HepG2 (cell line): ENCODE measurements around the gene ITIH3. TPM values are rescaled to one million over a fixed set of nuclear protein-coding genes. Genes with fewer than 3 reads are reported as not detected.
A peak's percentile ranks its signal among the peaks of the same experiment; 100 is the strongest.

ENCODE experiments used
- HCFC1 ChIP-seq: fragments of 150-350 bp; IDR thresholded peaks from 2 replicates; pipeline ENCODE4 v1.6.1; 2014; ENCODE audit warnings: low read depth, low read length
- NR3C1 ChIP-seq: sonication (generic); formaldehyde crosslinking; IDR thresholded peaks from 2 replicates; pipeline ENCODE4 v1.4.0; 2020; ENCODE audit warnings: missing genetic modification reagents
- PRPF4 ChIP-seq: fragments of 200-400 bp; formaldehyde crosslinking; IDR thresholded peaks from 2 replicates; pipeline ENCODE4 v1.6.1; 2016; ENCODE audit warnings: low read length, low read depth; ENCODE audit not compliant: poor library complexity, severe bottlenecking
- SMC3 ChIP-seq: IDR thresholded peaks from 2 replicates; pipeline ENCODE4 v1.6.1; 2011; ENCODE audit warnings: low read length, improper control_type of control experiment
- TGIF2 ChIP-seq: IDR thresholded peaks from 2 replicates; pipeline ENCODE4 v1.6.1; 2016; ENCODE audit warnings: control low read depth, missing compliant biosample characterization
- ZBTB20 ChIP-seq: sonication (generic); formaldehyde crosslinking; IDR thresholded peaks from 2 replicates; pipeline ENCODE4 v1.8.1; 2023; ENCODE audit warnings: missing genetic modification reagents, low read depth, mild to moderate bottlenecking, borderline replicate concordance
- ZFP82 ChIP-seq: sonication (generic); formaldehyde crosslinking; IDR thresholded peaks from 2 replicates; pipeline ENCODE4 v1.5.1; 2020; ENCODE audit warnings: mild to moderate bottlenecking, missing genetic modification reagents, borderline replicate concordance
- ZMYM4 ChIP-seq: sonication (generic); formaldehyde crosslinking; IDR thresholded peaks from 2 replicates; pipeline ENCODE4 v1.8.1; 2023; ENCODE audit warnings: mild to moderate bottlenecking, missing genetic modification reagents
- ZNF230 ChIP-seq: sonication (generic); formaldehyde crosslinking; IDR thresholded peaks from 2 replicates; pipeline ENCODE4 v1.4.0; 2020; ENCODE audit warnings: mild to moderate bottlenecking, missing genetic modification reagents
- ZNF282 ChIP-seq: fragments of 450-650 bp; IDR thresholded peaks from 2 replicates; pipeline ENCODE4 v1.6.1; 2018; ENCODE audit not compliant: partially characterized antibody
- ZNF598 ChIP-seq: sonication (generic); formaldehyde crosslinking; IDR thresholded peaks from 2 replicates; pipeline ENCODE4 v1.5.1; 2020; ENCODE audit warnings: mild to moderate bottlenecking, missing genetic modification reagents, borderline replicate concordance
- polyA plus RNA-seq, 8 experiments: library from polyadenylated mRNA; depleted of rRNA in 3 of 8; stranded (reverse) in 7 of 8; unstranded in 1 of 8; fragments of >200 nt; fragmentation: Illumina TruSeq in 4 of 8; extraction: Trizol in 4 of 8; gene quantifications; 2 replicates each; pipeline versions ENCODE4 v1.2.1 to v1.2.3, GENCODE V29; 2011 to 2016; ENCODE audit warnings: low read depth in 4 of 8, missing spikeins in 1 of 8, mixed read lengths in 1 of 8; ENCODE audit not compliant: insufficient read depth in 1 of 8
- total RNA-seq, 5 experiments: library from RNA; depleted of rRNA; stranded (reverse); fragments of >200 nt; fragmentation: Illumina TruSeq; extraction: Trizol; gene quantifications; 2 replicates each; pipeline ENCODE4 v1.2.3, GENCODE V29; 2016; ENCODE audit warnings: low read depth in 1 of 5
- TF ChIP-seq, protein P1 (sequence below): sonication (generic); formaldehyde crosslinking; IDR thresholded peaks from 2 replicates; pipeline ENCODE4 v1.5.0; 2020; ENCODE audit warnings: missing genetic modification reagents, mild to moderate bottlenecking, borderline replicate concordance
- TF ChIP-seq, protein P2 (sequence below), 2 experiments: fragments of 450-650 bp in 1 of 2; sonication (generic) in 1 of 2; formaldehyde crosslinking in 1 of 2; IDR thresholded peaks; 2 replicates each; pipeline versions ENCODE4 v1.6.1 to v1.8.0; 2016 to 2022; ENCODE audit warnings: antibody characterized with exemption in 1 of 2, mild to moderate bottlenecking in 1 of 2, missing genetic modification reagents in 1 of 2
- TF ChIP-seq, protein P3 (sequence below): sonication (generic); formaldehyde crosslinking; IDR thresholded peaks from 2 replicates; pipeline ENCODE4 v1.5.0; 2020; ENCODE audit warnings: missing genetic modification reagents
- TF ChIP-seq, protein P4 (sequence below): IDR thresholded peaks from 2 replicates; pipeline ENCODE4 v1.6.1; 2016; ENCODE audit warnings: mild to moderate bottlenecking

ITIH3 gene
- total and polyA plus RNA-seq, 2 of the 13 experiments (the other 11 are each of a cell fraction or from before 2014, with no cell fraction given) = 105 to 632 TPM

DNA sequence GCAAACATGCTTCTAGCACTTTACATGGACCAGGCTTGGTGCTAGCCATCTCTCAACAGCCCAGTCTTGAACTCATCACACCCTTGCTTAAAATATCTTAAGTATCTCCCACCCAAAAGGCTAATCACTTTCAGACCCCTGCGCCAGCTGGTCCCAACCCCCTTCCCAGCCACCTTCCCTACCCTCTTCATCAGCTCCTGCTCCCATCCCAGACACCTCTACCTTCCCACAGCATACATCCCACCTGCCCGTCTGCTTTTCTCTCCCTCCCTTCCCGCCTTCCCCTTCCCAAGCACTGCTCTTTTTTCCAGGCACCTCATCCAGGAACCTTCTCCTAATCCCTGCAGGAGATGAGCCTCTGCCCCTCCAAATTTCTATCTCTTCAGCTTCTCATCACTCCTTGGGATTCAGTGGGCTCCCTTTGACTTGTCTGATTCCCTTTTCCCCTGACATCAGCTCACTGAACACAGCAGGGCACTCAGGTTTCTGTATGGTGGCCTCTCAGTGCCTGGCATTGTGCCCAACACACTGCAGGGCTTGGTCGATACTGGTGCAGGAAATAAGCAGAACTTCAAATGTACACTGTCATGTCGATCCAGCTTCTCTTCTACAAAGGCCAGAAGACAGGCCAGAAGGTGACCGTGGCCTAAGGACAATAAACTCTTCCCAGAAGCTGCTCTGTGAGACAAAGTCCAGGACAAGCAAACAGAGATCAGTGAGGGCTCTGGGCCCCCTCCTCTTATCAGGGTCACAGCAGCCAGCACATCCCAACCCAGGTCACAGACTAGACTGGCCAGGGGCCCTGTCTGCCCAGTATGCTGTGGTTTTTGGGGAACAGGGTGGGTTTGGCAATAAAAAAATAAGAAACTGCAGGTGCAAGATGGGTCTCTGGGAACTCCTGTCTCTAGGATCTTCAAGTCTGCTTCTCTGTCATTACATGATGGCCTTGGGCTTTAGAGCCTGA, 19.4 kb upstream of the ITIH3 start (continued):
- TF ChIP-seq ZFP82 (CRISPR knock-in tag) = no peak
- TF ChIP-seq ZMYM4 (CRISPR knock-in tag) = peak; percentile 79
- TF ChIP-seq, protein P1, sequence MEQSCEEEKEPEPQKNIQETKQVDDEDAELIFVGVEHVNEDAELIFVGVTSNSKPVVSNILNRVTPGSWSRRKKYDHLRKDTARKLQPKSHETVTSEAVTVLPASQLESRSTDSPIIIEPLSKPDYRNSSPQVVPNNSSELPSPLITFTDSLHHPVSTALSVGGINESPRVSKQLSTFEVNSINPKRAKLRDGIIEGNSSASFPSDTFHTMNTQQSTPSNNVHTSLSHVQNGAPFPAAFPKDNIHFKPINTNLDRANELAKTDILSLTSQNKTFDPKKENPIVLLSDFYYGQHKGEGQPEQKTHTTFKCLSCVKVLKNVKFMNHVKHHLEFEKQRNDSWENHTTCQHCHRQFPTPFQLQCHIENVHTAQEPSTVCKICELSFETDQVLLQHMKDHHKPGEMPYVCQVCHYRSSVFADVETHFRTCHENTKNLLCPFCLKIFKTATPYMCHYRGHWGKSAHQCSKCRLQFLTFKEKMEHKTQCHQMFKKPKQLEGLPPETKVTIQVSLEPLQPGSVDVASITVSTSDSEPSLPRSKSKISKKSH (CRISPR knock-in tag) = no peak
- no peak for TF ChIP-seq NR3C1 (CRISPR knock-in tag)
- TF ChIP-seq HCFC1 = no peak
- TF ChIP-seq SMC3 = no peak; the same call in 1 of the 2 replicates
- no peak; the same call in 1 of the 2 replicates for TF ChIP-seq ZNF230 (CRISPR knock-in tag)
- TF ChIP-seq, protein P2, sequence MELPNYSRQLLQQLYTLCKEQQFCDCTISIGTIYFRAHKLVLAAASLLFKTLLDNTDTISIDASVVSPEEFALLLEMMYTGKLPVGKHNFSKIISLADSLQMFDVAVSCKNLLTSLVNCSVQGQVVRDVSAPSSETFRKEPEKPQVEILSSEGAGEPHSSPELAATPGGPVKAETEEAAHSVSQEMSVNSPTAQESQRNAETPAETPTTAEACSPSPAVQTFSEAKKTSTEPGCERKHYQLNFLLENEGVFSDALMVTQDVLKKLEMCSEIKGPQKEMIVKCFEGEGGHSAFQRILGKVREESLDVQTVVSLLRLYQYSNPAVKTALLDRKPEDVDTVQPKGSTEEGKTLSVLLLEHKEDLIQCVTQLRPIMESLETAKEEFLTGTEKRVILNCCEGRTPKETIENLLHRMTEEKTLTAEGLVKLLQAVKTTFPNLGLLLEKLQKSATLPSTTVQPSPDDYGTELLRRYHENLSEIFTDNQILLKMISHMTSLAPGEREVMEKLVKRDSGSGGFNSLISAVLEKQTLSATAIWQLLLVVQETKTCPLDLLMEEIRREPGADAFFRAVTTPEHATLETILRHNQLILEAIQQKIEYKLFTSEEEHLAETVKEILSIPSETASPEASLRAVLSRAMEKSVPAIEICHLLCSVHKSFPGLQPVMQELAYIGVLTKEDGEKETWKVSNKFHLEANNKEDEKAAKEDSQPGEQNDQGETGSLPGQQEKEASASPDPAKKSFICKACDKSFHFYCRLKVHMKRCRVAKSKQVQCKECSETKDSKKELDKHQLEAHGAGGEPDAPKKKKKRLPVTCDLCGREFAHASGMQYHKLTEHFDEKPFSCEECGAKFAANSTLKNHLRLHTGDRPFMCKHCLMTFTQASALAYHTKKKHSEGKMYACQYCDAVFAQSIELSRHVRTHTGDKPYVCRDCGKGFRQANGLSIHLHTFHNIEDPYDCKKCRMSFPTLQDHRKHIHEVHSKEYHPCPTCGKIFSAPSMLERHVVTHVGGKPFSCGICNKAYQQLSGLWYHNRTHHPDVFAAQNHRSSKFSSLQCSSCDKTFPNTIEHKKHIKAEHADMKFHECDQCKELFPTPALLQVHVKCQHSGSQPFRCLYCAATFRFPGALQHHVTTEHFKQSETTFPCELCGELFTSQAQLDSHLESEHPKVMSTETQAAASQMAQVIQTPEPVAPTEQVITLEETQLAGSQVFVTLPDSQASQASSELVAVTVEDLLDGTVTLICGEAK (IDR thresholded peaks at IDR 0.05) = 0 out of 2 replicates have a peak, but pooled peaks have one; percentile 9
- TF ChIP-seq, protein P2 (CRISPR knock-in tag; IDR thresholded peaks at IDR 0.05) = peak; percentile 66
- no peak for TF ChIP-seq ZNF282
- peak; percentile 68; the same call in 1 of the 2 replicates for TF ChIP-seq ZBTB20
- TF ChIP-seq TGIF2 = peak; percentile 84
- TF ChIP-seq, protein P3, sequence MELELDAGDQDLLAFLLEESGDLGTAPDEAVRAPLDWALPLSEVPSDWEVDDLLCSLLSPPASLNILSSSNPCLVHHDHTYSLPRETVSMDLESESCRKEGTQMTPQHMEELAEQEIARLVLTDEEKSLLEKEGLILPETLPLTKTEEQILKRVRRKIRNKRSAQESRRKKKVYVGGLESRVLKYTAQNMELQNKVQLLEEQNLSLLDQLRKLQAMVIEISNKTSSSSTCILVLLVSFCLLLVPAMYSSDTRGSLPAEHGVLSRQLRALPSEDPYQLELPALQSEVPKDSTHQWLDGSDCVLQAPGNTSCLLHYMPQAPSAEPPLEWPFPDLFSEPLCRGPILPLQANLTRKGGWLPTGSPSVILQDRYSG = no peak
- TF ChIP-seq, protein P4, sequence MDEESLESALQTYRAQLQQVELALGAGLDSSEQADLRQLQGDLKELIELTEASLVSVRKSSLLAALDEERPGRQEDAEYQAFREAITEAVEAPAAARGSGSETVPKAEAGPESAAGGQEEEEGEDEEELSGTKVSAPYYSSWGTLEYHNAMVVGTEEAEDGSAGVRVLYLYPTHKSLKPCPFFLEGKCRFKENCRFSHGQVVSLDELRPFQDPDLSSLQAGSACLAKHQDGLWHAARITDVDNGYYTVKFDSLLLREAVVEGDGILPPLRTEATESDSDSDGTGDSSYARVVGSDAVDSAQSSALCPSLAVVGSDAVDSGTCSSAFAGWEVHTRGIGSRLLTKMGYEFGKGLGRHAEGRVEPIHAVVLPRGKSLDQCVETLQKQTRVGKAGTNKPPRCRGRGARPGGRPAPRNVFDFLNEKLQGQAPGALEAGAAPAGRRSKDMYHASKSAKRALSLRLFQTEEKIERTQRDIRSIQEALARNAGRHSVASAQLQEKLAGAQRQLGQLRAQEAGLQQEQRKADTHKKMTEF = peak; percentile 90
- no peak for TF ChIP-seq PRPF4
- TF ChIP-seq ZNF598 (CRISPR knock-in tag) = no peak; the same call in 1 of the 2 replicates
